Dendritic cell treated with granulocyte-macrophage colony-stimulating factor and Interleukin-4, amounts not matched to agents 40 ng/mL and 50 ng/mL, for 4 days (primary cell): Measurements from ENCODE around the gene TBC1D23.
"Not testable (repeated sequence)": the region's sequence is repeated elsewhere in the genome, so short reads cannot be mapped to it uniquely, and the experiment has no call there.

ENCODE experiments used
- H3K27ac Mint-ChIP-seq: one replicate; pipeline ENCODE4 v1.8.0; 2022; ENCODE audit warnings: mild to moderate bottlenecking, mixed read lengths
- H3K27me3 Mint-ChIP-seq: one replicate; pipeline ENCODE4 v1.8.0; 2022; ENCODE audit warnings: mild to moderate bottlenecking, mixed read lengths
- H3K36me3 Mint-ChIP-seq: one replicate; pipeline ENCODE4 v1.8.0; 2022; ENCODE audit warnings: low read depth, mixed read lengths
- H3K4me1 Mint-ChIP-seq: one replicate; pipeline ENCODE4 v1.8.0; 2022; ENCODE audit warnings: low read depth, mixed read lengths
- H3K4me3 Mint-ChIP-seq: one replicate; pipeline ENCODE4 v1.8.0; 2022; ENCODE audit warnings: mild to moderate bottlenecking, moderate library complexity, mixed read lengths
- H3K9me3 Mint-ChIP-seq: one replicate; pipeline ENCODE4 v1.8.0; 2022; ENCODE audit warnings: mixed read lengths
- intact Hi-C: fragments of 100-400 bp; cut with micrococcal nuclease; formaldehyde crosslinking; loops from one replicate; pipeline ENCODE4 v1.15.0; 2022

The TBC1D23 gene

GRCh38 chr3:100295089-100295488 lies 34.3 kb downstream of the TBC1D23 start:
- intact Hi-C loops = no loop called here
- Mint-ChIP-seq H3K9me3 (no peaks in the 10 kb centered on the region), H3K4me1 (no peaks in the 10 kb centered on the region), H3K27me3 (no peaks in the 10 kb centered on the region), H3K27ac (no peak overlapping the region), H3K4me3 (no peak overlapping the region), H3K36me3 (peaks cover 68% of the 10 kb centered on the region)

- Mint-ChIP-seq H3K9me3 (no peaks in the 10 kb centered on the region), H3K27ac (no peak overlapping the region), H3K4me3 (no peak overlapping the region), H3K36me3 (peaks cover 73% of the 10 kb centered on the region), H3K27me3 (no peaks in the 10 kb centered on the region), H3K4me1 (no peaks in the 10 kb centered on the region)
- intact Hi-C loops = no loop called here
These were observed 37.0 kb downstream of the TBC1D23 start for GRCh38 chr3:100297784-100298183.

- Mint-ChIP-seq H3K27me3 (no peaks in the 10 kb centered on the region), H3K4me1 (no peaks in the 10 kb centered on the region), H3K4me3 (no peak overlapping the region), H3K27ac (no peak overlapping the region), H3K9me3 (no peaks in the 10 kb centered on the region), H3K36me3 (peaks cover 76% of the 10 kb centered on the region)
- intact Hi-C loops = no loop called here
These were observed 38.2 kb downstream of the TBC1D23 start for GRCh38 chr3:100299016-100299415.

GRCh38 chr3:100306695-100307094 lies 45.9 kb downstream of the TBC1D23 start:
- Mint-ChIP-seq H3K27me3 (no peaks in the 10 kb centered on the region), H3K4me1 (no peaks in the 10 kb centered on the region), H3K27ac (no peak overlapping the region), H3K4me3 (no peak overlapping the region), H3K36me3 (peaks cover 77% of the 10 kb centered on the region), H3K9me3 (no peaks in the 10 kb centered on the region)
- intact Hi-C loops = loop anchor here (10.0 kb wide), 1 partner anchor 58 kb away; no protein-coding TSS in a partner anchor

- no peaks in the 10 kb centered on the region for H3K27me3 Mint-ChIP-seq
- no peaks in the 10 kb centered on the region for H3K4me1 Mint-ChIP-seq
- H3K9me3 Mint-ChIP-seq = no peaks in the 10 kb centered on the region
- intact Hi-C loops = loop anchor here (10.0 kb wide), 1 partner anchor 434 kb away; no protein-coding TSS in a partner anchor
- H3K27ac Mint-ChIP-seq = no peak overlapping the region
- peaks cover 68% of the 10 kb centered on the region for H3K36me3 Mint-ChIP-seq
- no peak overlapping the region for H3K4me3 Mint-ChIP-seq
These were observed 49.7 kb downstream of the TBC1D23 start for GRCh38 chr3:100310355-100310965.

- no peaks in the 10 kb centered on the region for H3K9me3 Mint-ChIP-seq
- peaks cover 68% of the 10 kb centered on the region for H3K36me3 Mint-ChIP-seq
- H3K4me1 Mint-ChIP-seq = no peaks in the 10 kb centered on the region
- no peak overlapping the region for H3K4me3 Mint-ChIP-seq
- intact Hi-C loops = loop anchor here (10.0 kb wide), 1 partner anchor 434 kb away; no protein-coding TSS in a partner anchor
- H3K27me3 Mint-ChIP-seq = no peaks in the 10 kb centered on the region
- no peak overlapping the region for H3K27ac Mint-ChIP-seq
These were observed 50.2 kb downstream of the TBC1D23 start for GRCh38 chr3:100311011-100311410.

DNA sequence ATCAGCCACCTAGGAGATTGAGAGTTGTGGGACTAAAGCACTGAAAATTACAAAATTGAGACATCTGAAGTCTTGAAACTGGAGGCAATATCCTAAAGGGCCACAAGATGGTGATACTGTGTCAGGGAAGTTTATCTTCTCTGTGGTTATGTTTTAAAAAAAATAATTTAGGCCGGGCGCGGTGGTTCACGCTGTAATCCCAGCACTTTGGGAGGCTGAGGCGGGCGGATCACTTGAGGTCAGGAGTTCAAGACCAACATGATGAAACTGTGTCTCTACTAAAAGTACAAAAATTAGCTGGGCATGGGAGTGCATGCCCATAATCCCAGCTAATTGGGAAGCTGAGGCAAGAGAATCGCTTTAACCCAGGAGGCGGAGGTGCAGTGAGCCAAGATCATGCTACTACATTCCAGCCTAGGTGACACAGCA lies 55.9 kb downstream of the TBC1D23 start:
- no peak overlapping the region for H3K27ac Mint-ChIP-seq
- H3K4me3 Mint-ChIP-seq = no peak overlapping the region
- peaks cover 61% of the 10 kb centered on the region for H3K36me3 Mint-ChIP-seq
- intact Hi-C loops = loop anchor here (1.0 to 10.0 kb wide), 2 partner anchors 274 to 428 kb away; no protein-coding TSS in a partner anchor
- no peaks in the 10 kb centered on the region for H3K4me1 Mint-ChIP-seq
- H3K9me3 Mint-ChIP-seq = no peaks in the 10 kb centered on the region
- no peaks in the 10 kb centered on the region for H3K27me3 Mint-ChIP-seq

DNA sequence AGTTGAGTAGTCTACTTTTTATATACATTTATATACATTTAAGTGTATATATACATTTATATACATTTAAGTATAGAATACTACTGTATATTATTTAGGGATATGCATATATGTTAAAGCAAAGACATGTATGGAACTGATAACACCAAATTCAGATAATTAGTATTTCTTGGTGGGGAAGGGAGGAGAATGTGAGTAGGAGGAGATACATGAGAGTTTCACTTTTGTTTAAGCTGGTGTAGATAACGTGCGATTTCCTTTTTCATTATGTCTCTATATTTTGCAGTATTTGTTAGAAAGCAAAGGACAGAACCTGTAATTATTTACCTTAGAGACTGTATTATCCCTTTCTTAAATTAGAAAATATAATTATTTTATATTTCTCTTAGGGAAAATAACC lies 57.1 kb downstream of the TBC1D23 start:
- Mint-ChIP-seq H3K4me3 (no peak overlapping the region), H3K27ac (no peak overlapping the region), H3K36me3 (peaks cover 57% of the 10 kb centered on the region), H3K4me1 (no peaks in the 10 kb centered on the region), H3K9me3 (no peaks in the 10 kb centered on the region), H3K27me3 (no peaks in the 10 kb centered on the region)
- intact Hi-C loops = loop anchor here (10.0 kb wide), 1 partner anchor 427 kb away; no protein-coding TSS in a partner anchor

DNA sequence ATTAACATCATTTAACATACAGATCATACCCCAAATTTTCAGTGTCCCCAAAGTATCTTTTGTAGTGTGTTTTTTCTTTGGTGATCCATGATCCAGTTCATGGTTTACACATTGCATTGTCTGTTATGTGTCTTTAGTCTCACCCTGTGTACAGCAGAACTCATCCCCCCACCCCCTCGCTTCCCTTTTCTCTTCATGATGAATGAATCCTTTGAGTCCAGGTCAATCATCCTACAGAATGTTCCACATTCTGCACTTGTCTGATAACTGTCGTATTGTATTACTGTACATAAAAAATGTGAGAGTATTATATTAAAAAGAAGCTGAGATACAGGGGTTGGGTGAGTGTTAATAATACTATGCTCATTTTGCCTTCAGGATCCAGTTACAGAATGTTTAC lies 59.2 kb downstream of the TBC1D23 start:
- intact Hi-C loops = loop anchor here (10.0 kb wide), 1 partner anchor 425 kb away; no protein-coding TSS in a partner anchor
- H3K4me1 Mint-ChIP-seq = no peaks in the 10 kb centered on the region
- no peaks in the 10 kb centered on the region for H3K27me3 Mint-ChIP-seq
- no peak overlapping the region for H3K4me3 Mint-ChIP-seq
- peaks cover 52% of the 10 kb centered on the region for H3K36me3 Mint-ChIP-seq
- H3K9me3 Mint-ChIP-seq = no peaks in the 10 kb centered on the region
- H3K27ac Mint-ChIP-seq = no peak overlapping the region

- intact Hi-C loops = no loop called here
- Mint-ChIP-seq H3K4me3 (no peak overlapping the region), H3K27ac (no peak overlapping the region), H3K4me1 (no peaks in the 10 kb centered on the region), H3K36me3 (peaks cover 47% of the 10 kb centered on the region), H3K9me3 (peaks cover 9% of the 10 kb centered on the region), H3K27me3 (no peaks in the 10 kb centered on the region)
These were observed 63.3 kb downstream of the TBC1D23 start for GRCh38 chr3:100324044-100324443.

- no peak overlapping the region for H3K27ac Mint-ChIP-seq
These were observed 65.0 kb downstream of the TBC1D23 start for GRCh38 chr3:100325827-100326226.

GRCh38 chr3:100327377-100327776 lies 66.6 kb downstream of the TBC1D23 start:
- H3K4me3 Mint-ChIP-seq, intact Hi-C loops, H3K27ac Mint-ChIP-seq, H3K4me1 Mint-ChIP-seq, H3K9me3 Mint-ChIP-seq, H3K27me3 Mint-ChIP-seq: not testable (repeated sequence)
- peaks cover 37% of the 10 kb centered on the region for H3K36me3 Mint-ChIP-seq

More at GRCh38 chr3:100325827-100326226, 65.0 kb downstream of the TBC1D23 start:
- intact Hi-C loops = no loop called here
- Mint-ChIP-seq H3K4me1 (no peaks in the 10 kb centered on the region), H3K4me3 (no peak overlapping the region), H3K9me3 (peaks cover 9% of the 10 kb centered on the region), H3K27me3 (no peaks in the 10 kb centered on the region), H3K36me3 (peaks cover 37% of the 10 kb centered on the region)

DNA sequence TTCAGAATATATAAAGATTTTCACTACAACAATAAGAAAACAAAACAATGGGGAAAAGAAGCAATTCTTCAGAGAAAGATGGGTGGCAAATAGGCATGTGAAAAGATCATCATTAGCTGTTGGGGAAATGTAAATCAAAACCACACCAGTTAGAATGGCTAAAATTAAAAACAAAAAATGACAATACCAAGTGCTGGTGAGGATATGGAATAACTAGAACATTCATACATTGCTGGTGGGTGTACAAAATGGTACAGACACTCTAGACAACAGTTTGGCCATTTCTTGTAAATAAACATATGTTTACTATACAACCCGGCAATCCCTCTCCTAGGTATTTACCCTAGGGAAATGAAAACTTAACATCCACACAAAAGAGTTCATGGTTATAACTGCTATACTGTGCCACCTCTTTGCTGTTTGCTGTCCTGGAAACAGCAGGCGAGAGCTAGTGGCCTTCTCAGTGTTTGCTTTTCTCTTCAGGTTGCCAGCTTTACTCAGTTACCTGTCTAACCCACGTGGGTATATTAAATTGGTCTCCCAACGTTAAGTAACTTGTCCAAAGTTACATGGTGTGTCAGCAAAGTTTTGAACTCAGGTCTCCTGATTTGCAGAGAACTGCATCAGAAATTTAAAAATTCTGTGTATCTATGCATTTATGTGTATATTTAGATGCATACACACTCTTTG lies 69.2 kb downstream of the TBC1D23 start:
- H3K36me3 Mint-ChIP-seq = peaks cover 27% of the 10 kb centered on the region
- peaks cover 11% of the 10 kb centered on the region for H3K4me1 Mint-ChIP-seq
- intact Hi-C loops = loop anchor here (10.0 kb wide), 1 partner anchor 165 kb away; the partner anchor contains the start of gene TMEM45A
- no peak overlapping the region for H3K27ac Mint-ChIP-seq
- peaks cover 9% of the 10 kb centered on the region for H3K9me3 Mint-ChIP-seq
- no peak overlapping the region for H3K4me3 Mint-ChIP-seq
- H3K27me3 Mint-ChIP-seq = no peaks in the 10 kb centered on the region

GRCh38 chr3:100330651-100331050 lies 69.9 kb downstream of the TBC1D23 start:
- Mint-ChIP-seq H3K9me3 (peaks cover 9% of the 10 kb centered on the region), H3K27ac (no peak overlapping the region), H3K4me1 (peaks cover 18% of the 10 kb centered on the region), H3K4me3 (no peak overlapping the region), H3K27me3 (no peaks in the 10 kb centered on the region), H3K36me3 (peaks cover 21% of the 10 kb centered on the region)
- intact Hi-C loops = loop anchor here (10.0 kb wide), 1 partner anchor 164 kb away; the partner anchor contains the start of gene TMEM45A
